GM23338 (cell line): ENCODE measurements around the gene ABHD14A. TPM values are rescaled to one million over a fixed set of nuclear protein-coding genes. Genes with fewer than 3 reads are reported as not detected.

Experiments used
- ATAC-seq: fragments of 200-7000 bp; cut with Tn5 transposase; 3 replicates; pipeline ENCODE4 v1.9.1; 2020
- DNase-seq: peaks from one replicate; pipeline ENCODE4 v3.0.0-alpha.2; 2015; ENCODE audit warnings: low spot score
- H2AFZ ChIP-seq: fragments of 200-600 bp; sonication (generic); 2 replicates; pipeline ENCODE4 v1.8.0; 2016; ENCODE audit warnings: antibody characterized with exemption, mild to moderate bottlenecking, moderate library complexity
- H3F3A ChIP-seq: fragments of 200-600 bp; sonication (generic); replicated peaks from 2 replicates; pipeline ENCODE4 v1.8.0; 2017; ENCODE audit warnings: antibody characterized with exemption, mixed run types, low read depth
- H3K27ac ChIP-seq: fragments of 200-600 bp; sonication (generic); 2 replicates; pipeline ENCODE4 v1.6.1; 2016; ENCODE audit warnings: low read depth
- H3K27me3 ChIP-seq: fragments of 200-600 bp; sonication (generic); 2 replicates; pipeline ENCODE4 v1.8.0; 2016; ENCODE audit warnings: mild to moderate bottlenecking, mixed run types, moderate library complexity; ENCODE audit not compliant: insufficient read depth
- H3K36me3 ChIP-seq: fragments of 200-600 bp; sonication (generic); 2 replicates; pipeline ENCODE4 v1.8.0; 2016; ENCODE audit warnings: mild to moderate bottlenecking; ENCODE audit not compliant: insufficient read depth
- H3K4me1 ChIP-seq: fragments of 200-600 bp; sonication (generic); 2 replicates; pipeline ENCODE4 v1.8.0; 2016; ENCODE audit warnings: mild to moderate bottlenecking, moderate library complexity; ENCODE audit not compliant: insufficient read depth
- H3K4me2 ChIP-seq: fragments of 200-600 bp; sonication (generic); 2 replicates; pipeline ENCODE4 v1.7.1; 2017; ENCODE audit warnings: mixed run types
- H3K4me3 ChIP-seq: fragments of 200-600 bp; sonication (generic); 2 replicates; pipeline ENCODE4 v1.6.1; 2016; ENCODE audit warnings: mixed run types
- H3K79me2 ChIP-seq: fragments of 200-600 bp; sonication (generic); replicated peaks from 2 replicates; pipeline ENCODE4 v1.8.0; 2017; ENCODE audit warnings: mild to moderate bottlenecking; ENCODE audit not compliant: insufficient read depth
- H3K9me2 ChIP-seq: fragments of 200-600 bp; sonication (generic); 2 replicates; pipeline ENCODE4 v1.8.0; 2017; ENCODE audit not compliant: insufficient read depth
- H4K20me1 ChIP-seq: fragments of 200-600 bp; sonication (generic); replicated peaks from 2 replicates; pipeline ENCODE4 v1.8.0; 2017; ENCODE audit warnings: mild to moderate bottlenecking; ENCODE audit not compliant: insufficient read depth
- H3K27ac Mint-ChIP-seq: 2 replicates; pipeline ENCODE4 v1.8.0; 2020; ENCODE audit warnings: inconsistent platforms, mild to moderate bottlenecking, moderate library complexity, mixed read lengths
- H3K27me3 Mint-ChIP-seq: 3 replicates; pipeline ENCODE4 v1.8.0; 2022; ENCODE audit warnings: low read depth, mild to moderate bottlenecking, moderate library complexity, mixed read lengths, inconsistent platforms; ENCODE audit not compliant: insufficient read depth, poor library complexity
- H3K36me3 Mint-ChIP-seq: 3 replicates; pipeline ENCODE4 v1.8.0; 2021; ENCODE audit warnings: low read depth, mild to moderate bottlenecking, inconsistent platforms, moderate library complexity, mixed read lengths
- H3K4me1 Mint-ChIP-seq: 3 replicates; pipeline ENCODE4 v1.8.0; 2020; ENCODE audit warnings: mild to moderate bottlenecking, inconsistent platforms, mixed read lengths
- H3K4me3 Mint-ChIP-seq: 3 replicates; pipeline ENCODE4 v1.8.0; 2021; ENCODE audit warnings: moderate library complexity, mild to moderate bottlenecking, inconsistent platforms, mixed read lengths
- H3K9me3 Mint-ChIP-seq: 3 replicates; pipeline ENCODE4 v1.8.0; 2020; ENCODE audit warnings: moderate library complexity, mild to moderate bottlenecking, inconsistent platforms, mixed read lengths
- CREB1 ChIP-seq: fragments of 250-450 bp; sonication (Bioruptor Pico); IDR thresholded peaks from 2 replicates; pipeline ENCODE4 v1.5.0; 2020; ENCODE audit warnings: low read depth, mild to moderate bottlenecking, moderate library complexity
- CTCF ChIP-seq, 2 experiments: fragments of 200-600 bp in 1 of 2; sonication (generic) in 1 of 2; conservative IDR thresholded peaks; 2 replicates each; pipeline versions ENCODE4 v1.5.1 to v1.6.1; 2016 to 2017; ENCODE audit warnings: antibody characterized with exemption in 2 of 2, low read depth in 2 of 2, mild to moderate bottlenecking in 2 of 2, moderate library complexity in 1 of 2
- EZH2 ChIP-seq: fragments of 200-600 bp; sonication (generic); IDR thresholded peaks from one replicate; pipeline ENCODE4 v1.8.0; 2017; ENCODE audit warnings: antibody characterized with exemption, mild to moderate bottlenecking, low read depth; ENCODE audit not compliant: unreplicated experiment
- JUNB ChIP-seq: IDR thresholded peaks from one replicate; pipeline ENCODE4 v1.6.1; 2016; ENCODE audit warnings: antibody characterized with exemption; ENCODE audit not compliant: unreplicated experiment
- POLR2AphosphoS5 ChIP-seq: IDR thresholded peaks from 2 replicates; pipeline ENCODE4 v1.6.1; 2016; ENCODE audit warnings: antibody characterized with exemption, low read depth
- ZNF114 ChIP-seq: fragments of 250-450 bp; sonication (Bioruptor Pico); IDR thresholded peaks from 2 replicates; pipeline ENCODE4 v1.5.0; 2020; ENCODE audit warnings: mild to moderate bottlenecking, moderate library complexity
- ZNF331 ChIP-seq: fragments of 250-450 bp; sonication (Bioruptor Pico); IDR thresholded peaks from 2 replicates; pipeline ENCODE4 v1.5.0; 2020; ENCODE audit warnings: low read depth, mild to moderate bottlenecking, moderate library complexity
- ZNF462 ChIP-seq: fragments of 250-450 bp; sonication (Bioruptor Pico); IDR thresholded peaks from 2 replicates; pipeline ENCODE4 v1.5.0; 2020; ENCODE audit warnings: mild to moderate bottlenecking, moderate library complexity
- polyA plus RNA-seq: library from polyadenylated mRNA; unstranded; fragments of >200 nt; fragmentation: Nextera tagmentation; extraction: Ambion mirVana; gene quantifications from 2 replicates; pipeline ENCODE4 v1.2.1, GENCODE V29; 2016
- total RNA-seq: library from RNA; depleted of rRNA; stranded (reverse); fragments of >200 nt; shearing (Covaris generic); gene quantifications from 2 replicates; pipeline ENCODE4 v1.2.3, GENCODE V29; 2014

The ABHD14A gene
- total and polyA plus RNA-seq, 2 experiments from 2014 or later = 7.8 to 12.7 TPM

- H3K9me3 Mint-ChIP-seq = no peaks in the 10 kb centered on the region
- Histone ChIP-seq H3K27ac (no peak overlapping the region), H3K4me2 (no peak overlapping the region), H4K20me1 (no peaks in the 10 kb centered on the region), H2AFZ (no peak overlapping the region), H3K4me3 (no peak overlapping the region), H3K36me3 (no peaks in the 10 kb centered on the region), H3F3A (no peaks in the 10 kb centered on the region), H3K4me1 (peaks cover 3% of the 10 kb centered on the region; the same call in 1 of the 2 replicates), H3K9me2 (no peaks in the 10 kb centered on the region), H3K79me2 (no peaks in the 10 kb centered on the region), H3K27me3 (no peaks in the 10 kb centered on the region)
- ATAC-seq (no peak), DNase-seq (no peak)
- peaks cover 12% of the 10 kb centered on the region for H3K27me3 Mint-ChIP-seq
- H3K4me1 Mint-ChIP-seq = peaks cover 11% of the 10 kb centered on the region
- no peak for TF ChIP-seq ZNF114 (CRISPR knock-in tag)
- no peak for TF ChIP-seq POLR2AphosphoS5
- no peak for TF ChIP-seq ZNF462 (CRISPR knock-in tag)
- no peak for TF ChIP-seq CREB1 (CRISPR knock-in tag)
- TF ChIP-seq ZNF331 (CRISPR knock-in tag) = no peak
- no peak for TF ChIP-seq EZH2
- TF ChIP-seq CTCF (conservative IDR thresholded peaks at IDR 0.05; ENCODE audit: low read depth in 2 of 2) = no peak
- no peak for TF ChIP-seq JUNB
- no peak overlapping the region for H3K27ac Mint-ChIP-seq
- no peaks in the 10 kb centered on the region for H3K36me3 Mint-ChIP-seq
- no peak overlapping the region for H3K4me3 Mint-ChIP-seq
These were observed 51.2 kb downstream of the ABHD14A start for GRCh38 chr3:52026041-52026440.
